Measurements from ENCODE around the gene PPARG. TPM values are rescaled to one million over a fixed set of nuclear protein-coding genes. Genes with fewer than 3 reads are reported as not detected.
A peak's percentile ranks its signal among the peaks of the same experiment; 100 is the strongest.

The PPARG gene
- total RNA-seq, 1 donor from 2014 or later: 128 TPM

- intact Hi-C loops (cut with DNase I): no loop called here
- Histone ChIP-seq H3K27ac (no peak overlapping the region), H3K4me3 (no peak overlapping the region), H3K27me3 (ENCODE audit: low read depth) (no peaks in the 10 kb centered on the region), H3K4me1 (peaks cover 15% of the 10 kb centered on the region), H3K9me3 (no peaks in the 10 kb centered on the region), H3K36me3 (no peaks in the 10 kb centered on the region)
- ATAC-seq (peak; percentile 73 to 77), DNase-seq (no peak)
- TF ChIP-seq, protein P1, sequence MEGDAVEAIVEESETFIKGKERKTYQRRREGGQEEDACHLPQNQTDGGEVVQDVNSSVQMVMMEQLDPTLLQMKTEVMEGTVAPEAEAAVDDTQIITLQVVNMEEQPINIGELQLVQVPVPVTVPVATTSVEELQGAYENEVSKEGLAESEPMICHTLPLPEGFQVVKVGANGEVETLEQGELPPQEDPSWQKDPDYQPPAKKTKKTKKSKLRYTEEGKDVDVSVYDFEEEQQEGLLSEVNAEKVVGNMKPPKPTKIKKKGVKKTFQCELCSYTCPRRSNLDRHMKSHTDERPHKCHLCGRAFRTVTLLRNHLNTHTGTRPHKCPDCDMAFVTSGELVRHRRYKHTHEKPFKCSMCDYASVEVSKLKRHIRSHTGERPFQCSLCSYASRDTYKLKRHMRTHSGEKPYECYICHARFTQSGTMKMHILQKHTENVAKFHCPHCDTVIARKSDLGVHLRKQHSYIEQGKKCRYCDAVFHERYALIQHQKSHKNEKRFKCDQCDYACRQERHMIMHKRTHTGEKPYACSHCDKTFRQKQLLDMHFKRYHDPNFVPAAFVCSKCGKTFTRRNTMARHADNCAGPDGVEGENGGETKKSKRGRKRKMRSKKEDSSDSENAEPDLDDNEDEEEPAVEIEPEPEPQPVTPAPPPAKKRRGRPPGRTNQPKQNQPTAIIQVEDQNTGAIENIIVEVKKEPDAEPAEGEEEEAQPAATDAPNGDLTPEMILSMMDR (IDR thresholded peaks at IDR 0.05): no peak
These were observed 105.0 kb downstream of the PPARG start for GRCh38 chr3:12393894-12394293.

GRCh38 chr3:12394569-12395271, 105.8 kb downstream of the PPARG start:
- Histone ChIP-seq H3K4me3 (no peak overlapping the region), H3K36me3 (no peaks in the 10 kb centered on the region), H3K9me3 (no peaks in the 10 kb centered on the region), H3K4me1 (peaks cover 15% of the 10 kb centered on the region), H3K27me3 (ENCODE audit: low read depth) (no peaks in the 10 kb centered on the region), H3K27ac (no peak overlapping the region)
- ATAC-seq: no peak
- TF ChIP-seq, protein P1 (IDR thresholded peaks at IDR 0.05): no peak
- intact Hi-C loops (cut with DNase I): no loop called here
- no peak for DNase-seq

DNA sequence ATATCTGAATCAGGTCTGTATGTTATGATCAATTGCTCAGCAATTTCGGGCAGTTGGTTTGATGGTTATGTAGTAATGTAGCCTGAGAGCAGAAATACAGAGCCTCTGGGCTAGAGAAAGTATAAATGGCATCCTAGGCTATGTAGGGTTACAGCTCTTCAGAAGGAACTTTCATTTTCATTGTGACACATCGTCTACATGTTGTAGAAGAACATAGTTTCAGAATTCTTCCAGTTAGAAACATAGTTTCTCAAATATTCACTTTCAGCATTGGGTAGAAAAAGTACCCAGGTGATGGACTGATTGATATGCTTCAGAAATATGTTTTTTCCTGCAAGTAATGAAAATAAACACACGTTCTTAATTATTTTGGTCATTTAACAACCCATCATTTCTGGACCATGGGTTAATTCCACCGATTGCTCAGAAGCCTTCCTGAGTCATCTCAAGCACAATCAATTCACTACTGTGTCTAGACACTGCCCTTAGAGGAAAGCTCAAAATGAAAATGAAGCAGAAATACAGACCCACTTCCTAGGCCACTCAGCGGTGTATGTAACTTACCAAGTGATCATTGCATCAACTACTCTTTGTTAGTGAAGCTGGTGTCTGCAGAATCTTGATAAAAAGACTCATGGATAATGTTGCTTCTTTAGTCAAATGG, 106.6 kb downstream of the PPARG start:
- Histone ChIP-seq H3K9me3 (no peaks in the 10 kb centered on the region), H3K27me3 (ENCODE audit: low read depth) (no peaks in the 10 kb centered on the region), H3K4me3 (no peak overlapping the region), H3K4me1 (peaks cover 21% of the 10 kb centered on the region), H3K27ac (no peak overlapping the region), H3K36me3 (no peaks in the 10 kb centered on the region)
- TF ChIP-seq, protein P1 (IDR thresholded peaks at IDR 0.05): no peak
- peak in 1 of 2 donors; percentile 37 for ATAC-seq
- DNase-seq: no peak
- intact Hi-C loops (cut with DNase I): no loop called here

- Histone ChIP-seq H3K36me3 (no peaks in the 10 kb centered on the region), H3K4me3 (no peak overlapping the region), H3K4me1 (peaks cover 27% of the 10 kb centered on the region), H3K27ac (no peak overlapping the region), H3K9me3 (no peaks in the 10 kb centered on the region), H3K27me3 (ENCODE audit: low read depth) (no peaks in the 10 kb centered on the region)
- intact Hi-C loops (cut with DNase I): no loop called here
- TF ChIP-seq, protein P1 (IDR thresholded peaks at IDR 0.05): no peak
- peak; percentile 49 for DNase-seq
- ATAC-seq: peak in 1 of 2 donors; percentile 23
These were observed 107.6 kb downstream of the PPARG start for GRCh38 chr3:12396471-12396870.

DNA sequence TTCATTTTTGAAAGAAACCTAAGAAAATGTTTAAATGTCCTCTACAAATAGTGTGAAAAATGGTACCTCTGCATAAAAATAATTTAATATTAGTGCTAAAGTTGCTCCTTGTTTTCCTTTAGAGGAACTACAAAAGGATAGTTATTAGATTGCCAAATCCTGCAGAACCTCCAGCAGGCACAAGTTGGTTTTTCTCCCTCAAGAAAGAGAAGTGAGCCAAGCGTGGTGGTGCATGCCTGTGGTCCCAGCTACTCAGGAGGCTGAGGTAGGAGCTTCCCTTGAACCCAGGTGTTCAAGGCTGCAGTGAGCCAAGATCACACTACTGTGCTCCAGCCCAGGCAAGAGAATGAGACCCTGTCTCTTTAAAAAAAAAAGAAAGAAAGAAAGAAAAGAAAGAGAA, 110.4 kb downstream of the PPARG start:
- ATAC-seq (no peak), DNase-seq (no peak)
- Histone ChIP-seq H3K4me1 (peaks cover 26% of the 10 kb centered on the region), H3K27me3 (ENCODE audit: low read depth) (no peaks in the 10 kb centered on the region), H3K36me3 (no peaks in the 10 kb centered on the region), H3K9me3 (no peaks in the 10 kb centered on the region), H3K27ac (no peak overlapping the region), H3K4me3 (no peak overlapping the region)
- intact Hi-C loops (cut with DNase I): no loop called here
- TF ChIP-seq, protein P1 (IDR thresholded peaks at IDR 0.05): no peak

Data from lower lobe of right lung (tissue), 2 donors.